NB4 (cell line): ENCODE results near the gene MIEF2.

Experiments used
- CTCF ChIP-seq: IDR thresholded peaks from one replicate; pipeline ENCODE4 v1.5.1; 2012; ENCODE audit warnings: low read depth, low read length
- MAX ChIP-seq: IDR thresholded peaks from 2 replicates; pipeline ENCODE4 v1.6.1; 2011; ENCODE audit warnings: low read depth, low read length
- POLR2A ChIP-seq: IDR thresholded peaks from 2 replicates; pipeline ENCODE4 v1.6.1; 2011; ENCODE audit warnings: mild to moderate bottlenecking; ENCODE audit not compliant: insufficient read length; ENCODE audit errors: extremely low read depth

GRCh38 chr17:18280766-18281371, 20.4 kb downstream of the MIEF2 start:
- TF ChIP-seq CTCF, result no peak
- TF ChIP-seq POLR2A, result no peak
- no peak for TF ChIP-seq MAX
